WTC11 (cell line): ENCODE results near the gene PLEKHM1. TPM values are rescaled to one million over a fixed set of nuclear protein-coding genes. Genes with fewer than 3 reads are reported as not detected.

ENCODE experiments used
- ATAC-seq: fragments of 200-7000 bp; cut with Tn5 transposase; 2 replicates; pipeline ENCODE4 v1.10.0; 2021; ENCODE audit warnings: mild to moderate bottlenecking, moderate library complexity
- CTCF ChIA-PET: fragments of 300-600 bp; sonication (Branson Sonifier 250); formaldehyde crosslinking; loops from one replicate; lab custom pipeline; 2021; ENCODE audit warnings: antibody characterized with exemption; lab: Charles Lee
- POLR2A ChIA-PET: fragments of 350-600 bp; sonication (Branson Sonifier 250); formaldehyde crosslinking; loops from one replicate; lab custom pipeline; 2021; ENCODE audit warnings: antibody characterized with exemption; lab: Charles Lee
- DNase-seq: peaks from one replicate; pipeline ENCODE4 v3.0.0; 2021; ENCODE audit warnings: low spot score
- H3K27ac Mint-ChIP-seq: 2 replicates; pipeline ENCODE4 v1.8.0; 2021; ENCODE audit warnings: mixed read lengths
- H3K27me3 Mint-ChIP-seq: 2 replicates; pipeline ENCODE4 v1.8.0; 2021; ENCODE audit warnings: low read depth, mild to moderate bottlenecking, moderate library complexity, mixed read lengths
- H3K36me3 Mint-ChIP-seq: 2 replicates; pipeline ENCODE4 v1.8.0; 2021; ENCODE audit warnings: mixed read lengths
- H3K4me1 Mint-ChIP-seq: 2 replicates; pipeline ENCODE4 v1.8.0; 2022; ENCODE audit warnings: mixed read lengths
- H3K4me3 Mint-ChIP-seq: 2 replicates; pipeline ENCODE4 v1.8.0; 2021; ENCODE audit warnings: mild to moderate bottlenecking, moderate library complexity, mixed read lengths
- H3K9me3 Mint-ChIP-seq: 2 replicates; pipeline ENCODE4 v1.8.0; 2021; ENCODE audit warnings: mixed read lengths
- AR ChIP-seq: fragments of 250-450 bp; sonication (Bioruptor Pico); IDR thresholded peaks from 2 replicates; pipeline ENCODE4 v1.9.0; 2021; ENCODE audit warnings: mild to moderate bottlenecking
- ATF3 ChIP-seq: sonication (generic); formaldehyde crosslinking; conservative IDR thresholded peaks from 2 replicates; pipeline ENCODE4 v1.8.1; 2022; ENCODE audit warnings: mild to moderate bottlenecking, missing genetic modification reagents
- CTCF ChIP-seq: fragments of 200-600 bp; IDR thresholded peaks from 2 replicates; pipeline ENCODE4 v1.8.0; 2022; ENCODE audit warnings: antibody characterized with exemption
- GRHL2 ChIP-seq: fragments of 250-450 bp; sonication (Bioruptor Pico); IDR thresholded peaks from 2 replicates; pipeline ENCODE4 v1.8.0; 2022; ENCODE audit warnings: mild to moderate bottlenecking, moderate library complexity; ENCODE audit not compliant: insufficient replicate concordance, severe bottlenecking
- KAT7 ChIP-seq: sonication (generic); formaldehyde crosslinking; IDR thresholded peaks from 2 replicates; pipeline ENCODE4 v1.8.1; 2023; ENCODE audit warnings: missing genetic modification reagents, mild to moderate bottlenecking, borderline replicate concordance
- NFATC4 ChIP-seq: fragments of 250-450 bp; sonication (Bioruptor Pico); IDR thresholded peaks from 2 replicates; pipeline ENCODE4 v1.9.0; 2021; ENCODE audit warnings: mild to moderate bottlenecking
- NFE2L1 ChIP-seq: sonication (generic); formaldehyde crosslinking; IDR thresholded peaks from 2 replicates; pipeline ENCODE4 v1.8.1; 2023; ENCODE audit warnings: missing genetic modification reagents
- PRDM15 ChIP-seq: sonication (generic); formaldehyde crosslinking; IDR thresholded peaks from 2 replicates; pipeline ENCODE4 v1.8.0; 2022; ENCODE audit warnings: missing genetic modification reagents
- RORB ChIP-seq: fragments of 250-450 bp; sonication (Bioruptor Pico); IDR thresholded peaks from 2 replicates; pipeline ENCODE4 v1.9.0; 2021; ENCODE audit warnings: mild to moderate bottlenecking
- TP53 ChIP-seq: sonication (generic); formaldehyde crosslinking; IDR thresholded peaks from 2 replicates; pipeline ENCODE4 v1.8.1; 2023; ENCODE audit warnings: mild to moderate bottlenecking, missing genetic modification reagents
- ZNF232 ChIP-seq: sonication (generic); formaldehyde crosslinking; IDR thresholded peaks from 2 replicates; pipeline ENCODE4 v1.8.0; 2022; ENCODE audit warnings: mild to moderate bottlenecking, missing genetic modification reagents
- ZNF281 ChIP-seq: sonication (generic); formaldehyde crosslinking; IDR thresholded peaks from 2 replicates; pipeline ENCODE4 v1.8.0; 2023; ENCODE audit warnings: mild to moderate bottlenecking, missing genetic modification reagents
- ZNF423 ChIP-seq: fragments of 250-450 bp; sonication (Bioruptor Pico); IDR thresholded peaks from 2 replicates; pipeline ENCODE4 v2.1.2; 2022; ENCODE audit warnings: mild to moderate bottlenecking, moderate library complexity
- total RNA-seq: library from RNA; stranded (reverse); gene quantifications from 3 replicates; pipeline ENCODE4 v1.2.3, GENCODE V29; 2021
- TF ChIP-seq, protein P1 (sequence below): sonication (generic); formaldehyde crosslinking; IDR thresholded peaks from 2 replicates; pipeline ENCODE4 v1.8.0; 2022; ENCODE audit warnings: mild to moderate bottlenecking, missing genetic modification reagents
- TF ChIP-seq, protein P2 (sequence below): sonication (generic); formaldehyde crosslinking; IDR thresholded peaks from 2 replicates; pipeline ENCODE4 v1.8.1; 2023; ENCODE audit warnings: mild to moderate bottlenecking, missing genetic modification reagents
- TF ChIP-seq, protein P3 (sequence below): sonication (generic); formaldehyde crosslinking; IDR thresholded peaks from 2 replicates; pipeline ENCODE4 v1.8.1; 2023; ENCODE audit warnings: mild to moderate bottlenecking, moderate library complexity, missing genetic modification reagents

PLEKHM1 gene
- total RNA-seq, 1 experiment from 2014 or later = 19.6 TPM

DNA sequence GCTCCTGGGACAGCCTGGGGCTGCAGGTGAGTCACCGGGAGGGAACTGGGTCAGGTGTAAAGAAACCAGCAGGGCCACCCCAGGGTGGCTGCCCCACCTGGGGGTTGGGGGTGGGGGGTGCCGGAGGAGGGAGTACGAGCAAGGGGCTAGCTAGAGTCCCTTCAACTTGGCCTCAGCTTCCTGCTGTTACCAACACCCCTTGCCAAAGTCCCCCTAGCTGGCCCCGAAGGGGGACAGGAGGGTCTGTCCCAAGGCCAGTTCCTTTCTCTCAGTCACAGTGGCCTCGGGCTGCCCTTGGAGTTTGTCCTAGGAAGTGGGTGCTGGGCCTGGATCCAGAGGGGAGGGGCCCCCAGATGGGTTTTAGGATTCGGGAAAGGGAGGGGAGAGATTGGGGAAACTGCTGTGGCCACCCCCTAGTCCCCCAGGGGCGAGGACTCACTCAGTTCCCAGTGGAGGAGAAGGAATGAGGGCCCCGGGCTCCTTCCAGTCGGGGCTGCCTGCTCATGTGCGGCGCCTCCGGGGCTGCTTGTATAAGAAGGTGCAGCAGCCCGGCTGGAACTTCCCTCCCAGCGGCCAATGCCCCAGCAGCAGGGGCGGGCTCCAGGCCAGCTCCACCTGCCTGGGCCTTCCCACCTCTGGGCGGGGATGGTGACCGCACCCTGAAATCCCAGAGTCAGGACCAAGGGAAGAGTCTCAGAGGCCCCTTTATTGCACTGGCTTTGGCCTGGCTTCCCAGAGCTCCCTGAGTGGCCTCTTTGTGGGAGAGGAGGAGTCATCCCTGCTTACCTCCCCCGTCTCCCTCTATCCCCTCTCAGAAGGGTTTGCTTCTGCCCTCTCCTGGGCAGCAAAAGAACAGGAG is 65.2 kb downstream of the PLEKHM1 start:
- Mint-ChIP-seq H3K27ac (peak overlapping the region; percentile 72), H3K36me3 (peaks cover 4% of the 10 kb centered on the region), H3K27me3 (peaks cover 37% of the 10 kb centered on the region), H3K4me1 (peaks cover 33% of the 10 kb centered on the region), H3K9me3 (peaks cover 4% of the 10 kb centered on the region), H3K4me3 (peak overlapping the region; percentile 68)
- ChIA-PET CTCF (interaction anchor here (0.6 to 4.8 kb wide), 41 partner anchors 9 to 290 kb away, joined by 3 to 133 read pairs (median 5); partner anchors contain the start of genes ACBD4 and MAP3K14), POLR2A (interaction anchor here (0.6 to 1.4 kb wide), 6 partner anchors 16 to 264 kb away, joined by 3 to 6 read pairs (median 3); partner anchors contain the start of gene HEXIM2)
- ATAC-seq (peak; percentile 88), DNase-seq (peak; percentile 80)
- TF ChIP-seq, protein P1, sequence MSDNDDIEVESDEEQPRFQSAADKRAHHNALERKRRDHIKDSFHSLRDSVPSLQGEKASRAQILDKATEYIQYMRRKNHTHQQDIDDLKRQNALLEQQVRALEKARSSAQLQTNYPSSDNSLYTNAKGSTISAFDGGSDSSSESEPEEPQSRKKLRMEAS (CRISPR knock-in tag) = peak; percentile 55
- TF ChIP-seq PRDM15 (CRISPR knock-in tag) = no peak
- peak; percentile 64; the same call in 1 of the 2 replicates for TF ChIP-seq ZNF423
- TF ChIP-seq CTCF = 0 out of 2 replicates have a peak, but pooled peaks have one; percentile 12
- TF ChIP-seq KAT7 (CRISPR knock-in tag) = no peak
- no peak for TF ChIP-seq NFE2L1 (CRISPR knock-in tag)
- TF ChIP-seq, protein P2, sequence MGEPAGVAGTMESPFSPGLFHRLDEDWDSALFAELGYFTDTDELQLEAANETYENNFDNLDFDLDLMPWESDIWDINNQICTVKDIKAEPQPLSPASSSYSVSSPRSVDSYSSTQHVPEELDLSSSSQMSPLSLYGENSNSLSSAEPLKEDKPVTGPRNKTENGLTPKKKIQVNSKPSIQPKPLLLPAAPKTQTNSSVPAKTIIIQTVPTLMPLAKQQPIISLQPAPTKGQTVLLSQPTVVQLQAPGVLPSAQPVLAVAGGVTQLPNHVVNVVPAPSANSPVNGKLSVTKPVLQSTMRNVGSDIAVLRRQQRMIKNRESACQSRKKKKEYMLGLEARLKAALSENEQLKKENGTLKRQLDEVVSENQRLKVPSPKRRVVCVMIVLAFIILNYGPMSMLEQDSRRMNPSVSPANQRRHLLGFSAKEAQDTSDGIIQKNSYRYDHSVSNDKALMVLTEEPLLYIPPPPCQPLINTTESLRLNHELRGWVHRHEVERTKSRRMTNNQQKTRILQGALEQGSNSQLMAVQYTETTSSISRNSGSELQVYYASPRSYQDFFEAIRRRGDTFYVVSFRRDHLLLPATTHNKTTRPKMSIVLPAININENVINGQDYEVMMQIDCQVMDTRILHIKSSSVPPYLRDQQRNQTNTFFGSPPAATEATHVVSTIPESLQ (CRISPR knock-in tag) = no peak
- TF ChIP-seq ZNF232 = 0 out of 2 replicates have a peak, but pooled peaks have one; percentile 52
- no peak for TF ChIP-seq GRHL2 (CRISPR knock-in tag)
- TF ChIP-seq TP53 (CRISPR knock-in tag) = no peak

DNA sequence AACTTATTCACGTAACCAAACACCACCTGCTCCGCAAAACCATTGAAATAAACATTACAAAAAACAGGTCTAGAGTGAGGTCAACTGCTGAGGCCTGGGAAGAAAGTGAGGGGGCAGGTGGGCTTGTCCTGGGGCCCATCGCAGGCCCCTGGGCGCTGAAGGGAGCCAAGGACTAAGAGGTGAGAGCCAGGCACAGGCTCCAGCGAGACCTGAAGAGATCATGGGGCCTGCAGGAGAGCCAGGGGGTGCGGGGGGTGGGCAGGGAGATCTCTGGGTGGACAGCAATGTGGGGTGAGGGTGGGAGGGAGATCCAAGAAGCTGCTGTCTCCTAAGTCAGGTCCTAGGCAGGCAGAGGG is 65.8 kb downstream of the PLEKHM1 start:
- peak overlapping the region; percentile 61 for H3K4me3 Mint-ChIP-seq
- ChIA-PET POLR2A (interaction anchor here (0.9 to 1.4 kb wide), 4 partner anchors 15 to 28 kb away, joined by 3 to 6 read pairs (median 3); no protein-coding TSS in a partner anchor), CTCF (interaction anchor here (0.9 to 4.8 kb wide), 12 partner anchors 12 to 224 kb away, joined by 3 to 133 read pairs (median 11); partner anchors contain the start of gene MAP3K14)
- H3K4me1 Mint-ChIP-seq = peaks cover 31% of the 10 kb centered on the region
- ATAC-seq (no peak), DNase-seq (no peak)
- H3K27ac Mint-ChIP-seq = no peak overlapping the region; the same call in 1 of the 2 replicates
- H3K27me3 Mint-ChIP-seq = peaks cover 33% of the 10 kb centered on the region
- H3K9me3 Mint-ChIP-seq = peaks cover 4% of the 10 kb centered on the region
- peaks cover 4% of the 10 kb centered on the region for H3K36me3 Mint-ChIP-seq
- no peak for TF ChIP-seq ATF3 (CRISPR knock-in tag)
- TF ChIP-seq RORB (CRISPR knock-in tag) = no peak
- TF ChIP-seq AR (CRISPR knock-in tag) = no peak
- no peak for TF ChIP-seq ZNF281 (CRISPR knock-in tag)
- TF ChIP-seq NFATC4 (CRISPR knock-in tag) = no peak
- TF ChIP-seq, protein P3, sequence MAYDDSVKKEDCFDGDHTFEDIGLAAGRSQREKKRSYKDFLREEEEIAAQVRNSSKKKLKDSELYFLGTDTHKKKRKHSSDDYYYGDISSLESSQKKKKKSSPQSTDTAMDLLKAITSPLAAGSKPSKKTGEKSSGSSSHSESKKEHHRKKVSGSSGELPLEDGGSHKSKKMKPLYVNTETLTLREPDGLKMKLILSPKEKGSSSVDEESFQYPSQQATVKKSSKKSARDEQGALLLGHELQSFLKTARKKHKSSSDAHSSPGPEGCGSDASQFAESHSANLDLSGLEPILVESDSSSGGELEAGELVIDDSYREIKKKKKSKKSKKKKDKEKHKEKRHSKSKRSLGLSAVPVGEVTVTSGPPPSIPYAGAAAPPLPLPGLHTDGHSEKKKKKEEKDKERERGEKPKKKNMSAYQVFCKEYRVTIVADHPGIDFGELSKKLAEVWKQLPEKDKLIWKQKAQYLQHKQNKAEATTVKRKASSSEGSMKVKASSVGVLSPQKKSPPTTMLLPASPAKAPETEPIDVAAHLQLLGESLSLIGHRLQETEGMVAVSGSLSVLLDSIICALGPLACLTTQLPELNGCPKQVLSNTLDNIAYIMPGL (CRISPR knock-in tag) = no peak
